Astrocyte (in vitro differentiated cells and primary cell): ENCODE results near the gene GMDS. TPM values are rescaled to one million over a fixed set of nuclear protein-coding genes. Genes with fewer than 3 reads are reported as not detected.

Experiments used
- DNase-seq: peaks from one replicate; pipeline ENCODE4 v3.0.0-alpha.2; 2010; ENCODE audit warnings: low read depth
- FAIRE-seq: peaks from 2 replicates; lab custom pipeline; 2011; peaks lifted over from hg19 to GRCh38; lab: Jason Lieb, UNC
- H2AFZ ChIP-seq: 2 replicates; pipeline ENCODE4 v1.6.0; 2012; ENCODE audit warnings: low read depth, low read length, inconsistent platforms
- H3K27ac ChIP-seq: 2 replicates; pipeline ENCODE4 v1.5.1; 2011; ENCODE audit warnings: low read depth, low read length, inconsistent platforms
- H3K27me3 ChIP-seq: 2 replicates; pipeline ENCODE4 v1.6.0; 2011; ENCODE audit warnings: low read length, inconsistent platforms; ENCODE audit not compliant: insufficient read depth
- H3K36me3 ChIP-seq: 2 replicates; pipeline ENCODE4 v1.5.1; 2011; ENCODE audit warnings: low read length, inconsistent platforms; ENCODE audit not compliant: insufficient read depth
- H3K4me1 ChIP-seq: 2 replicates; pipeline ENCODE4 v1.5.1; 2011; ENCODE audit warnings: low read length, inconsistent platforms; ENCODE audit not compliant: insufficient read depth
- H3K4me2 ChIP-seq: 2 replicates; pipeline ENCODE4 v1.6.0; 2012; ENCODE audit warnings: low read length, inconsistent platforms
- H3K4me3 ChIP-seq: 2 replicates; pipeline ENCODE4 v1.5.1; 2011; ENCODE audit warnings: low read depth, mild to moderate bottlenecking, low read length, inconsistent platforms; ENCODE audit not compliant: insufficient read depth
- H3K79me2 ChIP-seq: 2 replicates; pipeline ENCODE4 v1.6.0; 2012; ENCODE audit warnings: mild to moderate bottlenecking, low read length, inconsistent platforms; ENCODE audit not compliant: insufficient read depth
- H3K9ac ChIP-seq: 2 replicates; pipeline ENCODE4 v1.6.0; 2012; ENCODE audit warnings: mild to moderate bottlenecking, low read length, inconsistent platforms
- H3K9me3 ChIP-seq: 2 replicates; pipeline ENCODE4 v1.5.1; 2012; ENCODE audit warnings: low read depth, mild to moderate bottlenecking, low read length, inconsistent platforms; ENCODE audit not compliant: insufficient read depth
- H4K20me1 ChIP-seq: 2 replicates; pipeline ENCODE4 v1.6.0; 2012; ENCODE audit warnings: low read length, inconsistent platforms; ENCODE audit not compliant: insufficient read depth
- H3K27ac Mint-ChIP-seq: one replicate; pipeline ENCODE4 v1.8.0; 2021; ENCODE audit warnings: mild to moderate bottlenecking, mixed read lengths; ENCODE audit not compliant: unreplicated experiment
- H3K27me3 Mint-ChIP-seq: one replicate; pipeline ENCODE4 v1.8.0; 2021; ENCODE audit warnings: low read depth, mixed read lengths; ENCODE audit not compliant: unreplicated experiment
- H3K36me3 Mint-ChIP-seq: one replicate; pipeline ENCODE4 v1.8.0; 2021; ENCODE audit warnings: low read depth, mixed read lengths; ENCODE audit not compliant: unreplicated experiment
- H3K4me1 Mint-ChIP-seq: one replicate; pipeline ENCODE4 v1.8.0; 2021; ENCODE audit warnings: low read depth, mixed read lengths; ENCODE audit not compliant: unreplicated experiment
- H3K4me3 Mint-ChIP-seq: one replicate; pipeline ENCODE4 v1.8.0; 2021; ENCODE audit warnings: mild to moderate bottlenecking, moderate library complexity, mixed read lengths; ENCODE audit not compliant: unreplicated experiment
- H3K9me3 Mint-ChIP-seq: one replicate; pipeline ENCODE4 v1.8.0; 2021; ENCODE audit warnings: mild to moderate bottlenecking, mixed read lengths; ENCODE audit not compliant: unreplicated experiment
- CTCF ChIP-seq: IDR thresholded peaks from 2 replicates; pipeline ENCODE4 v1.5.1; 2011; ENCODE audit warnings: low read depth, mild to moderate bottlenecking, inconsistent platforms, low read length, moderate library complexity; ENCODE audit not compliant: insufficient read depth
- EZH2 ChIP-seq: IDR thresholded peaks from 2 replicates; pipeline ENCODE4 v1.6.1; 2012; ENCODE audit warnings: mild to moderate bottlenecking, low read length, inconsistent platforms; ENCODE audit not compliant: insufficient read depth
- total RNA-seq: library from RNA; stranded (reverse); gene quantifications from 2 replicates; pipeline ENCODE4 v1.2.1, GENCODE V29; 2021

Gene GMDS
- total RNA-seq, 1 donor from 2014 or later = 9.4 TPM

- Histone ChIP-seq H3K4me3 (no peak overlapping the region), H3K9ac (no peak overlapping the region), H4K20me1 (peaks cover 2% of the 10 kb centered on the region), H2AFZ (no peak overlapping the region), H3K27me3 (no peaks in the 10 kb centered on the region), H3K79me2 (no peaks in the 10 kb centered on the region), H3K4me2 (no peak overlapping the region), H3K4me1 (no peaks in the 10 kb centered on the region), H3K36me3 (no peaks in the 10 kb centered on the region), H3K27ac (no peak overlapping the region), H3K9me3 (no peaks in the 10 kb centered on the region)
- H3K4me3 Mint-ChIP-seq = no peak overlapping the region
- H3K27me3 Mint-ChIP-seq = no peaks in the 10 kb centered on the region
- H3K27ac Mint-ChIP-seq = no peak overlapping the region
- H3K4me1 Mint-ChIP-seq = no peaks in the 10 kb centered on the region
- DNase-seq (no peak), FAIRE-seq (no peak)
- H3K36me3 Mint-ChIP-seq = no peaks in the 10 kb centered on the region
- TF ChIP-seq EZH2 (no peak), CTCF (no peak)
- H3K9me3 Mint-ChIP-seq = peaks cover 3% of the 10 kb centered on the region
Measured at GRCh38 chr6:2181567-2181966, 63.8 kb downstream of the GMDS start.

- H3K79me2 ChIP-seq = no peaks in the 10 kb centered on the region
- no peak for TF ChIP-seq EZH2
- no peak for TF ChIP-seq CTCF
- H3K27me3 ChIP-seq = no peaks in the 10 kb centered on the region
- H3K27ac ChIP-seq = no peak overlapping the region
- H3K27me3 Mint-ChIP-seq = no peaks in the 10 kb centered on the region
- no peak overlapping the region for H3K4me2 ChIP-seq
- DNase-seq (no peak), FAIRE-seq (no peak)
- no peaks in the 10 kb centered on the region for H3K36me3 ChIP-seq
- no peak overlapping the region for H3K4me3 Mint-ChIP-seq
- no peak overlapping the region for H2AFZ ChIP-seq
- H3K9ac ChIP-seq = no peak overlapping the region
- no peaks in the 10 kb centered on the region for H4K20me1 ChIP-seq
- peaks cover 3% of the 10 kb centered on the region for H3K9me3 Mint-ChIP-seq
- H3K36me3 Mint-ChIP-seq = no peaks in the 10 kb centered on the region
- no peaks in the 10 kb centered on the region for H3K4me1 ChIP-seq
- no peak overlapping the region for H3K27ac Mint-ChIP-seq
- H3K9me3 ChIP-seq = no peaks in the 10 kb centered on the region
- H3K4me1 Mint-ChIP-seq = peaks cover 3% of the 10 kb centered on the region
- no peak overlapping the region for H3K4me3 ChIP-seq
Measured at GRCh38 chr6:2179950-2180349, 65.5 kb downstream of the GMDS start.

GRCh38 chr6:2179241-2179640, 66.2 kb downstream of the GMDS start:
- Histone ChIP-seq H3K27ac (no peak overlapping the region), H4K20me1 (no peaks in the 10 kb centered on the region), H3K9me3 (no peaks in the 10 kb centered on the region), H2AFZ (no peak overlapping the region), H3K36me3 (no peaks in the 10 kb centered on the region), H3K27me3 (no peaks in the 10 kb centered on the region), H3K9ac (no peak overlapping the region), H3K4me3 (no peak overlapping the region), H3K79me2 (no peaks in the 10 kb centered on the region), H3K4me1 (no peaks in the 10 kb centered on the region), H3K4me2 (no peak overlapping the region)
- Mint-ChIP-seq H3K27me3 (no peaks in the 10 kb centered on the region), H3K4me3 (no peak overlapping the region), H3K27ac (no peak overlapping the region), H3K36me3 (no peaks in the 10 kb centered on the region), H3K9me3 (peaks cover 3% of the 10 kb centered on the region), H3K4me1 (peaks cover 3% of the 10 kb centered on the region)
- FAIRE-seq (no peak), DNase-seq (no peak)
- no peak for TF ChIP-seq EZH2
- no peak for TF ChIP-seq CTCF
